Activated T-cell treated with anti-CD3 and anti-CD28 coated beads for 48 hours (primary cell): ENCODE measurements around the gene FIBIN.
"Not testable (repeated sequence)": the region's sequence is repeated elsewhere in the genome, so short reads cannot be mapped to it uniquely, and the experiment has no call there.

ENCODE experiments used
- DNase-seq: peaks from one replicate; pipeline ENCODE4 v3.0.0-alpha.2; 2020; ENCODE audit warnings: low read depth

FIBIN gene

GRCh38 chr11:26977209-26977608, 16.7 kb upstream of the FIBIN start:
- not testable (repeated sequence) for DNase-seq

GRCh38 chr11:26983645-26984044, 10.3 kb upstream of the FIBIN start:
- DNase-seq: no peak

- no peak for DNase-seq
Measured at GRCh38 chr11:26985470-26985869, 8.4 kb upstream of the FIBIN start.

- no peak for DNase-seq
Measured at GRCh38 chr11:26985943-26986342, 8.0 kb upstream of the FIBIN start.

DNA sequence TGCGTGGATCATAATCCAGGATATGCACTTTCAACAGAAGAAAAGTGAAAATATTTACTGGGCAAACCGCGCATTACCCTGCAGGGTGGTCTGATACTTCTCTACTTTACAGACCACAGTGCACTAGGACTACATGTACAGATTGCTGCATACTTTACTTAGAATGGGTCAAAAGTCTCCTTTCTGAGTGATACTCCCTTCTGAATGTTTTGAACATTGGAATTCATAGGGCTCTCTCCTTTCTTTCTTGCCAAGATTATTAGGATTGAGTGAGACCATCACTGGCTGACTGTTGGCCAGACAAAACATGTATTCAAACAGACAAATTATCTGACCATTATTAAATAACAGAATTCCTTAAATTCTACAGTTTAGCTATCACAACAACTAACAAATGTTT, 6.6 kb upstream of the FIBIN start:
- no peak for DNase-seq

- no peak for DNase-seq
Measured at GRCh38 chr11:26987731-26988130, 6.2 kb upstream of the FIBIN start.

DNA sequence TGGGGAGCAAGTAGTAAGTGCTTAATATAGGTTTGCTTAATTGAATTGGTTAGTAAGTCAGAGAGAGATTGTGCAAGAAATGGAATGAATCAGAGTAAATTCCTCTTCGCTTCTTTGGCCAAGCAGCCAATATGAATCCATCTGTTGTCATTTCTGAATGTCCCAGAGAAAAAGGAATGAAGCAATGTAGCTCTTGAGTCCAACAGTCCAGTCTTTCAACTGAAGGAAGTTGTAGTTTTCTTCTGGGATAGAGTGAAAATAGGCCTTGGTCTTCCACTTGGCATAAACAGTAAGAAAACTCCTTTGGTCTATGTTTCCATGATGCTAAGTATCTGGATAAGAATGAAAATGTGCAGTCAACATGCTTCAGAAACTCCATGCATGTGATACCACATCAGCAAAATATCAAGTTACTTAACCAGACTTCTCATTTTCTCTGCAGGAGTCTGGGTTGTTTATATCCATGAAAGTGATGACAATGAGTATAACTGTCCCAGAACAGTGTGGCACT, 1.8 kb upstream of the FIBIN start:
- DNase-seq: no peak

- DNase-seq: no peak
Measured at GRCh38 chr11:26994631-26995095, 751 bp downstream of the FIBIN start.

DNA sequence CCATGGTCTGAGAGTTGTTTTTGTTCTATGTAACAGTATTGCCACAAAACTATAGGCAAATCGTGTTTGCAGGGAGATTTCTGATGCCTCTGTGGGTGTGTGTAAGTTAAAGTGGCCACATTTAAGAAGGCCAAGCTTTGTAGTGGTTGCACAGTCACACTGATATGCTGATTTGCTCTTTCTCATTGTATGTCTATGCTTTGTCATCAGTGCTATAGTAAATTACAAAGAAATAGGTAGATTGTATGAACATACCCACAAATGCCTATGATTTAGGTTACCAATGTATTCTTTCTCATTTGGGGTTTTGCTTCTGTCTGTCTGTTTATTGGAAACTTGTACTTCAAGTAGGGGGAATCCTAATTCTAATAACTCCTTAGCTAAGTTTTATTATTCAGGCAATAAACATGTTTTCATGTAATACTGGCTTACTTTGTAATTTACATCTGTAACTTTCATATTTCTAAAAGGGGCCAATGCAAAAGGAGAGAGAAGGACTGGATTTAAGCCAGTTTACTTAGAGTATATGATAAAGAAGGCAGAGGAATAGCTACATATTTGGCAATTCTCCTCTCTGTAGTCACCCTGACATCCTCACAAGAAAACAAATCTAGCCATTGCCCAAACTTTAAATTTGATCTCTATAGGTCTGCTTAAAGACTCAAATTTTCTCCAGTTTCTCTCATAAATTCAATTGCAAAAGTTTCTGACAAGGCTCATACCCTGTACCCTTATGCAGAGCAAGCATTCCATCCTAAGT, 2.0 kb downstream of the FIBIN start:
- DNase-seq: no peak

- no peak for DNase-seq
Measured at GRCh38 chr11:26997378-26997777, 3.5 kb downstream of the FIBIN start.

DNA sequence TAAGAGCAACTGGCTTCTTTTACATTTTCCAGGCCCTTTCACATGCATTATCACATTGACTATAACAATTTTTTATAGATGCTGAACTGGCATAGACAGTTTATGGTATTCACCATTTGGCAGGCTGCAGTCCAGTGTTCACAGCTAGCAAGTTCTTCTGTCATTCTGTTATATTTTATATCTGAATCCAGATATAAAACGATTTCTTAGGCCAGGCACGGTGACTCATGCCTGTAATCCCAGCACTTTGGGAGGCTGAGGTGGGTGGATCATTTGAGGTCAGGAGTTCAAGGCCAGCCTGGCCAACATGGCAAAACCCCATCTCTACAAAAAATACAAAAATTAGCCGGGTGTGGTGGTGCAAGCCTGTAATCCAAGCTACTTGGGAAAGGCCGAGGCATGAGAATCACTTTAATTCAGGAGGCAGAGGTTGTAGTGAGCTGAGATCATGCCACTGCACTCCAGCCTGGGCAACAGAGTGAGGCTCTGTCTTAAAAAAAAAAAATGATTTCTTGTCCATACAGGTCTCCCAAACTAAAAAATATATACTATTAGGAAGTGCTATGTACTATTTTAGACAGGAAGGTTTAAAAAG, 7.3 kb downstream of the FIBIN start:
- not testable (repeated sequence) for DNase-seq

- DNase-seq: no peak
Measured at GRCh38 chr11:27002431-27002830, 8.5 kb downstream of the FIBIN start.

DNA sequence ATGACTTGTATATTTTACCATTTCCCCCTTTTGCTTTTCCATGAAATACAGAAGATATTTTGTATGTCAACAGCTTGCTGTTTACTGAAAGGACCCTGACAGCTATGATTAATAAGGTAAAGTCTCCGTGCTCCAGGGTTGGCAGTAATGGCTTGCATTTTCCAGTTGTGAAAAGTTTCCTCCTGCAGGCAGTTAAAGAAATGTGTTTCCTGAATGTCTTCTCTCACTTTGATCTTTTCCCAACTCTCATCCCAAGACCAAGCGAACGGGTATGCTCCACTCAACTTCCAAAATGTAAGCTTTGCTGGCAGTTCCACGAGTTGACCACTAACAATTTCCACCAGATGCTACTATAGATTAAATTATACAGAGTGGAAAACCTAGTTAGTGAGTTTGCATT, 8.9 kb downstream of the FIBIN start:
- DNase-seq: no peak

- DNase-seq: no peak
Measured at GRCh38 chr11:27004103-27004502, 10.2 kb downstream of the FIBIN start.

DNA sequence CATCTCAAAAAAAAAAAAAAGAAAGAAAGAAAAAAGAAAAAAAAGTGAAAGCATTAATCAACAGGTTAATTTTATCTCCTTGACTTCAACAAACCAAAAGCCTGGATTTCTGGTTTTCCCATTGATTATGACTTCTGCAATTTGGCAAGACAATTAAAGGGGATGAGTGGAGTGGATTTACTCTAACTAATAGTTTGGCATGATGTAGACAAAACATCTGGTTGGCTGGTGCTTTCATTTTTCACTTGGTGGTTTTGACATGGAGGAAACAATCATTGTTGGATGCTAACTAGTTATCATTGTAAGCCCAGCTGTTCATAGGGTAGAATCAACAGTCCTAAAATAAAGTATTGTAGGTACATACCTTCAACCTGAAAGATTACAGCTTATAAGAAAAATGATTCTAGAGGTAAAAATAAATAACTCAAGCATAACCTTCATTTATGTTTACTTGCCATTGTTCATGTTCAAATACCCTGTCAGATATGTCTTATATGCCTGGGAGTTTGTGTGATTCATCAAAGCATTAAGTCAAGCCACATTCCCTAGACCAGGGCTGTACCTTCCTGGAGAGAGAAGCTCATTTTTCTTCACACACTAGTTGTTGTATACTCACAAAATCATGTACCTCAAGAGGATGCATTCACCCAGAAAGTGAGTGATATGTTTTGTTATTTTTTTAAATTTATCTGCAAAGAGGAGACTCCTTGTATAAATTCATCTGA, 15.1 kb downstream of the FIBIN start:
- no peak for DNase-seq

DNA sequence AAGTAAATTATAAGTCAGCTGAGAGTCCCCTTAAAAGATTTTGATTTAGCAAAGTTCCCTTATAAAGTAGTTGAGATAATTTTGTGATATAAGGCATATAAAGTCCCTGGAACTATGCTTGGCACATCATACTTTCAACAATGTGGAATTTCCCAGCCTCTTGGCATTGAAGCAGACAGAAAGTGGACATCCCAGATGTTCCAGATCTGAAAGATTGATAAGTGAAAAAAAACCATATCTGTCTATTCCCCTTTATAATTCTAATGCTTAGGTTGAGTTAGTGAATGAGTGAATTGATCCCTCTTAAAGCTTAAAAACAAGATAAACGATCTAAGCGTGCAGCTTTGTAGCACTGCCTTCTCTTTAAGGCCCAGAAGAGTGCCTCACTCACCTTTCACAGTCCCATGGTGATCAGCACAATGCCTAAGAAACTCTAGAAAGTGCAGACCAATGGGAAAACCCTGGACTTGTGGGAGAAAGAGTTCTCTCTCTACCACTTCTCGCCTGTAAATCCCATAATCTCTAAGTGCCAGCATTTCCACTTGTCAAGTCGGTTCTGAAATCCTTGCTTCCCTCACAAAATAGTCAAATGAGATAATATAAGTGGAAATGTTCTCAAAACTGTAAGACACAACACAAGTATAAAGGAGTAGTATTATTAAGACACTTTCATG, 17.8 kb downstream of the FIBIN start:
- no peak for DNase-seq

DNA sequence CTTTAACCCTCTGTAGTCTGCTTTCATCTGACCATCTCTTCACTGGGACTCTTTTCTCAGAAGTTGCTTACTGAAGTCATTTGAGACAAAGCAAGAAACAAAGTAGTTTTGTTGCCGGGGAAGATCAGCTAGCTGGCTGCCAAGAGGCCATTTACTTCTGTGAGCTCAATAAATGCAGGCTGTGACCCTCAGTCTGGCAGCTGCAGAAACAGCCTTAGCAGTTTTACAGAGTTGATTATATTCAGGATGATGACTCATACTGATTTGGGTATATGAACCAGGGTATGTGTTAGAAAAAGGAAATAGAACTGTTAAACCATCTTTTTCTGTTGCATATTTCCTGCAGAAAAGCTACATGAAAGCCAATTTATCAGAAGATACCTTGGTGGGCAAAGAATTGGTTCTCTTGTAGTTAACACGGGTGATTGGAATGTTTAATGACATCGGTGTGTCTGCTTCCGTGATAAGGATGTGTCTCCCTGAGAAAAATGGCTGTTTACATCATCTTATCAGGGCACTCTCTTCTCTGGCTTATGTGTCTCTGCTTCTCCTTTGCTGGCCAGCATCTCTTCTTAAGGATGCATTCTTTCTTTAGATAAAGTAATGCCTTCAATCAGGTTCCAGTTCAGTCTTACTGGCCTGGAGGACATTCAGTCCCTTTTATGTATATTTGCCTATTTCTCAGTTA, 18.5 kb downstream of the FIBIN start:
- no peak for DNase-seq

GRCh38 chr11:27013781-27014361, 20.0 kb downstream of the FIBIN start:
- DNase-seq: no peak

- no peak for DNase-seq
Measured at GRCh38 chr11:27018902-27019529, 25.1 kb downstream of the FIBIN start.

GRCh38 chr11:27020751-27021150, 26.8 kb downstream of the FIBIN start:
- DNase-seq: no peak
